Endometrial microvascular endothelial cells (primary cell): ENCODE results near the gene HIRA. TPM values are rescaled to one million over a fixed set of nuclear protein-coding genes. Genes with fewer than 3 reads are reported as not detected.
"Not testable (repeated sequence)": the region's sequence is repeated elsewhere in the genome, so short reads cannot be mapped to it uniquely, and the experiment has no call there.

Source experiments
- in situ Hi-C: cut with HindIII; loops from 2 replicates; pipeline ENCODE4 v1.10.0; 2017; ENCODE audit warnings: low sequenced_read_pairs, low pct_unique_long_range_greater_than_20kb; ENCODE audit errors: inconsistent ontology term
- total RNA-seq: library from RNA; depleted of rRNA; stranded (reverse); fragments of >200 nt; gene quantifications from one replicate; pipeline ENCODE4 v1.2.3, GENCODE V29; 2015; ENCODE audit errors: inconsistent ontology term

HIRA gene
- total RNA-seq, 1 donor from 2014 or later = 18.4 TPM

- in situ Hi-C loops = no loop called here
Measured at GRCh38 chr22:19350947-19351346, 80.6 kb downstream of the HIRA start.

DNA sequence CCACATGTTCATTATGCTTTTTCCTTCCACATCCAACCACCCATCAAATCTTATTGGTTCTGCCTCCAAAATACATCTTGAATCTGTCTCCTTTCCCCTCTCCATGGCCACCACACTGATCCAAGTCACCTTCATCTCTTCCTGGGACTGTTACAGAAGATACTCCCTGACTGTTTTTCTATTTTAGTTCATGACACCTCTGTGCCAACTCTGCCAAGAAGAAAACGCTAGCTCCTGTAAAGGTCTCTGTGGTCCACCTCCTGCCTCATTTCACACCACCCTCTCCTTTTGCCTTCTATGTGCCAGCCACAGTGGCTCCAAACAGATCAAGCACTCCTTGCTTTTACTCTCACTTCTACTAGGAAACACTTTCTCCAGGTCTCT lies 81.1 kb downstream of the HIRA start:
- in situ Hi-C loops = no loop called here

DNA sequence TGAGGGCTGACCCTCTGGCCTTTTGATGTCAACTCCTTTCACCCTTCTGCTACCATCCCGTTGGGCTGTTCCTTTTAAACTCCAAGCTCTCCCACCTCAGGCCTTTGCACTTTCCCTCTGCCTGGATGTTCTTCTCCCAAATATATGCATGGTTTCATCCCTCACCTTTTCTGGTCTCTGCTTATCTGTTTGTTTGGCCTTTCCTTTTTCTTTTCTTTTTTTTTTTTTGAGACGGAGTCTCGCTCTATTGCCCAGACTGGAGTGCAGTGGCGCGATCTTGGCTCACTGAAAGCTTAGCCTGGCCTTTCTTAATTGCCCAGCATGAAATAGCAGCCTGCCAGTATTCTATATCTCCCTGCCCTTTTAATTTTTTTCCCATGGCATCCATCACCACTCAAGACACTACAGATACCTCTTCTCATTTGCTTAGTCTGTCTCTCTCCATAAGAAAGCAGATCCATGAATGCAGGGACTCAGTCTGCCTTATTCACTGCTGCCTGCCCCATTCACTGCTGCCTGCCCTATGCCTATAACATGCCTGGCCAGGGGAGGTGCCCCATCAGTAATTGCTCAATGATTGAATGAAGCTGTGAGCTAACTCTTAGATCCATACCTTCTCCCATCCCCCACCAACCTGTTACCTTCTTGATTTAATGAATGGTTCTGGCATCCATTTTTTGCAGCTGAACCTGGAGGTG lies 81.6 kb downstream of the HIRA start:
- in situ Hi-C loops = no loop called here

DNA sequence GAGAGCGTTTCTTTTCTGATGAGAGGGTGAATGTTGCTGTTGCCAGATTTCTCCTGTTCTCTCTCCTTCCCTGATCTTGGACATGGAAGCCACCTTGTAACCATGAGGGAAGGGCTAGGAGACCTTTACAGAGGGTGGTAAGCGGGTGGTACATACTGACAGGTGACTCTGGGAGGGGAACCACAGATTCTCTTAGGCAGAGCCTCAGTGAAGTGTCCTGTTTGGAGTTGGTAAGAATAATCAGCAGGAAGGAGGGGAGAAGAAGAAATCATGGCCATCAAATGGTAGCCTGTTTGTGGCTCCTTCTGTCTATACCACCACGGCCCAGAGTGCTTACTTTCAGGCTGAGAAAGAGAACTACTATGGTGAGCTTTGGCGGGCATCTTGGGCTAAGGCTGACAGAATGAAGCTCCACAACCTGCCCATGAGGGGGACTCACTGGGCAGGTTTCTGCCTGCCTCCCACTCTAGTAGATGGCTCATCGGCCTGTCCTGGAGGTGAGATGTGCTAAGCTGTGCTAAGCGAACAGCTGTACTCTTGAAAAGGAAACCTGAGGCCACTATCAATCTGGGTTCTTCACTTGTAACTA lies 84.8 kb downstream of the HIRA start:
- in situ Hi-C loops = no loop called here

- in situ Hi-C loops = no loop called here
Measured at GRCh38 chr22:19344420-19344819, 87.1 kb downstream of the HIRA start.

- in situ Hi-C loops = no loop called here
Measured at GRCh38 chr22:19343470-19343869, 88.1 kb downstream of the HIRA start.

DNA sequence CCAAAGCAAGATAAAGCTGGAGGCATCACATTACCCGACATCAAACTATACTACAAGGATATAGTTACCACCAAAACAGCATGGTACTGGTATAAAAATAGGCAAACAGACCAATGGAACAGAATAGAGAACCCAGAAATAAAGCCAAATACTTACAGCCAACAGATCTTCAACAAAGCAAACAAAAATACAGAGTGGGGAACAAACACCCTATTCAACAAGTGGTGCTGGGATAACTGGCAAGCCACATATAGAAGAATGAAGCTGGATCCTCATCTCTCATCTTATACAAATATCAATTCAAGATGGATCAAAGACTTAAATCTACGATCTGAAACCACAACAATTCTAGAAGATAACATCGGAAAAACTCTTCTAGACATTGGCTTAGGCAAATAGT lies 90.0 kb downstream of the HIRA start:
- in situ Hi-C loops = no loop called here

GRCh38 chr22:19337137-19337536 lies 94.4 kb downstream of the HIRA start:
- in situ Hi-C loops = no loop called here

GRCh38 chr22:19336133-19337075 lies 95.1 kb downstream of the HIRA start:
- in situ Hi-C loops = no loop called here

DNA sequence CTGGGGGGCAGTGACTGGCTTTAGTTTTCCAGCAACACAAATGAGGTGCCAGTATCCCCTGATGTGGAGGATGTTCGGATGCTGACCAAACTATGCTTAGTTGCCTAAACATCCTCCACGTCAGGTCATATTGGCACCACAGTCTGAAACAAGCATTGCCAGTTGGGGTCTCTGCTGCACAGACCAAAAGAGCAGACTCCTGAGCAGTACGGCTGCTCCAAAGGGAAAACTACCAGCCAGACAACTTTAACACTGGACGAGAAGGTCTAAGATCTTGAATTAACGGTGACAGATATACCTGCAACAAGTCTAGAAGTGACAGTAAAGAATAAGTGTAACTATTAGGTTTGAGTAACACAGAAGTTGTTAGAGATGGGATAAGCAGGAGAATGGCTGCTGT lies 99.6 kb downstream of the HIRA start:
- in situ Hi-C loops = no loop called here

- in situ Hi-C loops = no loop called here
Measured at GRCh38 chr22:19331474-19331873, 100.1 kb downstream of the HIRA start.

DNA sequence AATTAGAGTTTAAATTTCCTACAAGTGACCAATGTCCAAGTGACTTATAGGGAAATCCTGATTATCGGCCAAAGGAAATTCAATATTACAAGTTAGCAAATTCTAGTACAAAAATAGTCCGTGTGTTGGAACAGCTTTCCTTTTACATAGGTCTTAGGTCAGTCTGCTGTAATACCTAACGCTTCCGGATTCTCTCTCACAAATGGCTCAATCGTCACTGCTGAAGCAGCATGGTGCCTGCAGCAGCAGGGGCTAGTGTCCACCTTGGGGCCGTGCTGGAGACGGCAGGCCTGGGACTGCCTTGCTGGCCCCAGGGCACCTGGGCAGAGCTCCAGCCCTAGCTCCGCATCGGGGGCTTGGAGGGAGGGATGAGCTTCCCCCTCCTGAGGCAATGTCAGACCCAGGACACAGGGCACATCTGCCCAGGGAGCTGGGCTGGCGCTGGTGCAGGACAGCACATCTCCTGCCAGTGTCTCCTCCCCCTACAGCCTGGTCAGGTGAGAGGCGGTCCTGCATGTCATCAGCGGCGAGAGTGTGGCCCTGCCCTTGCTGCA lies 100.6 kb downstream of the HIRA start:
- in situ Hi-C loops = no loop called here

DNA sequence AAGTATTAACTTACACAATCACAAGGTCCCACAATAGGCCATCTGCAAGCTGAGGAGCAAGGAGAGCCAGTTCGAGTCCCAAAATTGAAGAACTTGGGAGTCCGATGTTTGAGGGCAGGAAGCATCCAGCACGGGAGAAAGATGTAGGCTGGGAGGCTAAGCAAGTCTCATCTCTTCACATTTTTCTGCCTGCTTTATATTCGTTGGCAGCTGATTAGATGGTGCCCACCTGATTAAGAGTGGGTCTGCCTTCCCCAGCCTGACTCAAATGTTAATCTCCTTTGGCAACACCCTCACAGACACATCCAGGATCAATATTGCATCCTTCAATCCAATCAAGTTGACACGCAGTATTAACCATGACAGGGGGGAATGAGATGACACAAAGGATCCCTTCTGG lies 101.3 kb downstream of the HIRA start:
- in situ Hi-C loops = not testable (repeated sequence)

DNA sequence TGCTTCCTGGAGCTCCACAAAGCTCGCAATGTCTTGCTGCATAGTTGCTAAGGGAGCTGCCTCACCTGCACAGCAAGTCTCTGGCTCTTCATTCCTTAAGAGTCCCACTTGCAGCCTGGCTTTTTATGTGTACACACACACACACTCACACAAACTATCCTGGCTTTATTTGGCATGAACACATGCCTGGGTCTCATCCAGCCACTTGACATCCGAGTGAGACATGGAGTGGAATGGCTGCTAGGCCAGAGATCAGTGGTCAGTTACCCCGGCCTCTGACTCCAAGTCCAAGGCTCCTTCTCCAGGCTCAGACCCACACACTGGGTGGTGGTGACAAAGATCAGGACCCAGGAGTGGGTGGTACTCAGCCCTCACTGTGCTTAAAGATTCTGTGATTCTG lies 102.1 kb downstream of the HIRA start:
- in situ Hi-C loops = no loop called here

- in situ Hi-C loops = no loop called here
Measured at GRCh38 chr22:19325296-19325948, 106.1 kb downstream of the HIRA start.

GRCh38 chr22:19323420-19323819 lies 108.1 kb downstream of the HIRA start:
- in situ Hi-C loops = not testable (repeated sequence)

DNA sequence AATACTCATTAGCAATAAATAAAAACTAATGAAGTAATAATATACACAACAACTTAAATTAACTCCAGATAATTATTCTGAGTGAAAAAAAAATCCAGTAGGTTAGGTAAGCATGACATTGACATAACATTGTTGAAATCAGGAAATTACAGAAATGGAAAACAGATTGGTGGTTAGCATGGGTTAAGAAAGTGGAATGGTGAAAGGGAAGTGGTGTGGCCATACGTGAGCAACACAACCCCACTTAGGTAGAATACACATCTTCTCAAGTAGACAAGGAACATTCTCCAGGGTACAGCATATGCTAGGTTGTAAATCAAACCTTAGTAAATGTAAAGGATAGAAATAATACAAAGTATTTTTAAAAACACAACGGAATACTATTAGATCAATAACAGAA lies 109.8 kb downstream of the HIRA start:
- in situ Hi-C loops = no loop called here

GRCh38 chr22:19320136-19320535 lies 111.4 kb downstream of the HIRA start:
- in situ Hi-C loops = not testable (repeated sequence)

DNA sequence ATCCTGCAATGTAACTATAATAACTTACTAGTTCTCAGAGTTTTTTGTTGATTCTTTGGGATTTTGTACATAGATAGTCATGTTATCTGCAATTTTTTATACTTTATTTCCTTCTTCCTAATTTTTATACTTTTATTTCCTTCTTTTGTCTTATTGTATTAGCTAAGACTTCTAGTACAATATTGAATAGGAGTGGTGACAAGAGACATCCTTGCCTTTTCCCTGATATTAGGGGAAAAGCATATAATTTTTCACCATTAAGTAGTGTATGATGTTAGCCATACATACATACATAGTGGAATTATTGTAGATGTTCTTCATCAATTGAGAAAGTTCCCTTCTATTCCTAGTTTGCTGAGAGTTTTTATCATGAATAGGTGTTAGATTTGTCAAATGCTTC lies 112.3 kb downstream of the HIRA start:
- in situ Hi-C loops = no loop called here
